OCI-LY1 (cell line): Measurements from ENCODE around the gene BEND2.

ENCODE experiments used
- H2AFZ ChIP-seq: fragments of 200-600 bp; sonication (generic), shearing (Covaris generic); 2 replicates; pipeline ENCODE4 v1.6.0; 2014; ENCODE audit warnings: antibody characterized with exemption, mild to moderate bottlenecking, low read length
- H3F3A ChIP-seq: fragments of 200-600 bp; sonication (generic), shearing (Covaris generic); 2 replicates; pipeline ENCODE4 v1.6.0; 2014; ENCODE audit warnings: mild to moderate bottlenecking, antibody characterized with exemption, low read length, moderate library complexity; ENCODE audit not compliant: insufficient read depth
- H3K27ac ChIP-seq: fragments of 200-600 bp; sonication (generic); 2 replicates; pipeline ENCODE4 v1.5.1; 2014; ENCODE audit warnings: low read length, mixed run types, mild to moderate bottlenecking, low read depth; ENCODE audit not compliant: poor library complexity, severe bottlenecking
- H3K27me3 ChIP-seq: fragments of 200-600 bp; sonication (generic); 2 replicates; pipeline ENCODE4 v1.6.0; 2014; ENCODE audit warnings: antibody characterized with exemption, mild to moderate bottlenecking, low read length, moderate library complexity; ENCODE audit not compliant: insufficient read depth
- H3K36me3 ChIP-seq: fragments of 200-600 bp; sonication (generic); 2 replicates; pipeline ENCODE4 v1.6.1; 2014; ENCODE audit warnings: mild to moderate bottlenecking, antibody characterized with exemption, low read length, moderate library complexity, mixed read lengths; ENCODE audit not compliant: insufficient read depth
- H3K4me1 ChIP-seq: fragments of 200-600 bp; sonication (generic); 2 replicates; pipeline ENCODE4 v1.5.1; 2014; ENCODE audit warnings: mild to moderate bottlenecking, low read length, moderate library complexity; ENCODE audit not compliant: insufficient read depth, severe bottlenecking
- H3K4me2 ChIP-seq: fragments of 200-600 bp; sonication (generic), shearing (Covaris generic); 2 replicates; pipeline ENCODE4 v1.6.1; 2014; ENCODE audit warnings: low read length
- H3K4me3 ChIP-seq: fragments of 200-600 bp; sonication (generic); 2 replicates; pipeline ENCODE4 v1.5.1; 2014; ENCODE audit warnings: low read length, low read depth, mild to moderate bottlenecking, mixed read lengths; ENCODE audit not compliant: poor library complexity, severe bottlenecking
- H3K79me2 ChIP-seq: fragments of 200-600 bp; shearing (Covaris generic); 2 replicates; pipeline ENCODE4 v1.6.1; 2016; ENCODE audit warnings: mixed run types, low read length, mixed read lengths; ENCODE audit not compliant: insufficient read depth
- H3K9ac ChIP-seq: fragments of 200-600 bp; sonication (generic), shearing (Covaris generic); 2 replicates; pipeline ENCODE4 v1.6.1; 2014; ENCODE audit warnings: mild to moderate bottlenecking, low read length, mixed read lengths
- H3K9me2 ChIP-seq: fragments of 200-600 bp; sonication (generic), shearing (Covaris generic); 2 replicates; pipeline ENCODE4 v1.6.1; 2014; ENCODE audit warnings: low read depth, mild to moderate bottlenecking, low read length, mixed read lengths
- H3K9me3 ChIP-seq: fragments of 200-600 bp; shearing (Covaris generic); 2 replicates; pipeline ENCODE4 v1.6.1; 2014; ENCODE audit warnings: low read length, mixed read lengths
- H4K20me1 ChIP-seq: fragments of 200-600 bp; sonication (generic), shearing (Covaris generic); 2 replicates; pipeline ENCODE4 v1.6.0; 2016; ENCODE audit warnings: mild to moderate bottlenecking, low read length; ENCODE audit not compliant: insufficient read depth
- CTCF ChIP-seq: fragments of 200-600 bp; sonication (generic), shearing (Covaris generic); IDR thresholded peaks from 2 replicates; pipeline ENCODE4 v1.5.1; 2017; ENCODE audit warnings: mild to moderate bottlenecking, antibody characterized with exemption, low read length, moderate library complexity, mixed read lengths
- EZH2 ChIP-seq: fragments of 200-600 bp; sonication (generic), shearing (Covaris generic); IDR thresholded peaks from 2 replicates; pipeline ENCODE4 v1.8.0; 2017; ENCODE audit warnings: borderline replicate concordance, mixed run types, mild to moderate bottlenecking, antibody characterized with exemption, low read length, moderate library complexity, mixed read lengths

Gene BEND2

DNA sequence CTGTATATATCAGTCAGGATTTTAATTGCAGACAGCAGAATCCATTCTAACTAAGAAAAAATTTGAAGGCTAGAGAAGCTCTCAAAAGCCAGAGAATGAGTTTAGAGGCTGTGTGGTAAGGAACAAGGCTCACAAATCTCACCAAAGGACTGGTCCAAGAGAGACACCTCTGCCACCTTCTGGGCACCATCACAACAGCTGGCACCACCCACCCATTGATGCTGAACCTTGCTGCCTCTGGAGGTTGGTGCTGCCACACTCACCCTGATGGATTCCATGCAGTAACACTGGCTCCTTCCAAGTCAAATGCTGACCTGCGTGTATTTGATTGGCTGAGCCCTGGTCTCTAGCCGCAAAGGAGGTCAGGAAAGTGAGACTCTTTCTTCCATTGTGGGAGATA, 100.8 kb downstream of the BEND2 start:
- no peak overlapping the region for H3K4me3 ChIP-seq
- H3K79me2 ChIP-seq: no peaks in the 10 kb centered on the region
- no peaks in the 10 kb centered on the region for H3K9me2 ChIP-seq
- H4K20me1 ChIP-seq: no peaks in the 10 kb centered on the region
- no peak overlapping the region for H3K9ac ChIP-seq
- H2AFZ ChIP-seq: no peak overlapping the region
- H3K4me2 ChIP-seq: no peak overlapping the region
- H3K4me1 ChIP-seq: no peaks in the 10 kb centered on the region
- no peaks in the 10 kb centered on the region for H3K36me3 ChIP-seq
- H3K27me3 ChIP-seq: no peaks in the 10 kb centered on the region
- no peaks in the 10 kb centered on the region for H3F3A ChIP-seq
- TF ChIP-seq EZH2 (no peak), CTCF (no peak)
- no peak overlapping the region for H3K27ac ChIP-seq
- H3K9me3 ChIP-seq: no peaks in the 10 kb centered on the region
